Sigmoid colon (tissue), 7 donors: ENCODE measurements around the gene SSC5D. TPM values are rescaled to one million over a fixed set of nuclear protein-coding genes. Genes with fewer than 3 reads are reported as not detected.
"Not testable (repeated sequence)": the region's sequence is repeated elsewhere in the genome, so short reads cannot be mapped to it uniquely, and the experiment has no call there.

Experiments
- DNase-seq: peaks from one replicate; pipeline ENCODE4 v3.0.0-alpha.2; 2019
- H3K27ac ChIP-seq, 4 donors: fragments of 200-600 bp; sonication (generic); one replicate each; pipeline ENCODE4 v1.5.1; 2016 to 2019; ENCODE audit warnings: mild to moderate bottlenecking in 1 of 4
- H3K27me3 ChIP-seq, 3 donors: fragments of 200-600 bp; sonication (generic); one replicate each; pipeline ENCODE4 v1.5.1; 2019; ENCODE audit warnings: mild to moderate bottlenecking in 1 of 3
- H3K36me3 ChIP-seq, 4 donors: fragments of 200-600 bp; sonication (generic); one replicate each; pipeline ENCODE4 v1.5.1; 2016 to 2019
- H3K4me1 ChIP-seq, 4 donors: fragments of 200-600 bp; sonication (generic); one replicate each; pipeline ENCODE4 v1.5.1; 2017 to 2019
- H3K4me3 ChIP-seq, 4 donors: fragments of 200-600 bp; sonication (generic); one replicate each; pipeline ENCODE4 v1.5.1; 2017 to 2019; ENCODE audit warnings: mild to moderate bottlenecking in 2 of 4, moderate library complexity in 1 of 4
- H3K9me3 ChIP-seq, 4 donors: fragments of 200-600 bp in 3 of 4; sonication (generic) in 3 of 4; one replicate each; pipeline versions ENCODE4 v1.5.1 to v1.6.1; 2013 to 2019
- EP300 ChIP-seq, 4 donors: sonication (generic); formaldehyde crosslinking; IDR thresholded peaks; one replicate each; pipeline ENCODE4 v1.6.1; 2017; ENCODE audit warnings: antibody characterized with exemption in 4 of 4
- POLR2A ChIP-seq, 2 donors: fragments of 450-650 bp; IDR thresholded peaks; one replicate each; pipeline ENCODE4 v1.6.1; 2016; ENCODE audit warnings: antibody characterized with exemption in 2 of 2, mild to moderate bottlenecking in 2 of 2, moderate library complexity in 2 of 2
- POLR2AphosphoS5 ChIP-seq, 4 donors: sonication (generic); formaldehyde crosslinking; IDR thresholded peaks; one replicate each; pipeline ENCODE4 v1.6.1; 2017; ENCODE audit warnings: antibody characterized with exemption in 4 of 4
- WGBS, 2 donors: extraction: QIAGEN DNeasy Blood & Tissue Kit; methylation state at CpG; one replicate each; pipeline ENCODE4 v1.1.7; 2013; 5-methylcytosine and 5-hydroxymethylcytosine counted together
- intact Hi-C: fragments of 100-400 bp; cut with DNase I; formaldehyde crosslinking; loops from one replicate; pipeline ENCODE4 v1.15.1; 2023
- polyA plus RNA-seq, 3 donors: library from polyadenylated mRNA; stranded (reverse); fragments of 200-250 nt; gene quantifications; one replicate each; pipeline ENCODE4 v1.2.3, GENCODE V29; 2013
- total RNA-seq, 4 donors: library from RNA; depleted of rRNA; stranded (reverse); fragments of >200 nt; gene quantifications; one replicate each; pipeline ENCODE4 v1.1.0, GENCODE V29; 2016
- TF ChIP-seq, protein P1 (sequence below), 4 experiments: fragments of 450-650 bp in 3 of 4; fragments of 200-600 bp in 1 of 4; IDR thresholded peaks; one replicate each; pipeline ENCODE4 v1.5.1; 2016 to 2019; ENCODE audit warnings: antibody characterized with exemption in 4 of 4, mild to moderate bottlenecking in 3 of 4, moderate library complexity in 2 of 4
- donor health status: healthy with polysubstance abuse.
- donor health status: Bipolar disorder and iron deficiency.
- donor health status: healthy.

Gene SSC5D
- total and polyA plus RNA-seq, 7 donors: 1.2 to 66.7 (median 14.4) TPM; not detected in 1

DNA sequence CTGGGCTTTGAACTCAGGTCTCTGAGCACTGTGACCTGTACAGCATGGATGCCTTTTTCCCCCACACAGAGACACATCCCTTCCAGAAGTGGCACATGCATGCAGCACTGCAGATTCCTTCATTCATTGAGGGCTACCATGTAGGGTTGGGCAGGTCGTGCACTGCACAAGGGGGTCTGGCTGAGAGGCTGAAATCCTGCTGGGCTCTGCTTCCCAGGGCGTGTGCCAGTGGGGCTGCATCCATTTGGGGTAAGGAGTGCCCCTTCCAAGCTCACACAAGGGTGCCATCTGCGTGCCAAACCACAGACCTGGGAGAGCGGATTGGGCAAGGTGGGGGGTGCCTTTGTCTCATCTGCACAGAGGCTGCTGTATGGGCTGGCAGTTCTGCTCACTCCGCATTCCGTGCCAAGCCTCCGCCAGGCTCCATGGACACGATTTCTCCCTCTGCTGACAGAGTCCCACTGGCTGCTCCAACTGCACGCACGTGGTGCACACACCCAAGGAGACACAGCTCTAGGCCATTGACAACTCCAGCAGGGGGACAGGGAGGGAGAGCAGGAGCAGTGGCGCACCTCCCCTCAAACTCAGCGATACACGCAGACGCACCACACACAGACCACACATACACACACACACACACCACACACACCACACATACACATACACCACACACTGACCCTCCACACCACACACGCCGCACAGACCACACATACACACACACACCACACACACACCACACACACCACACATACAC, 40.6 kb upstream of the SSC5D start:
- TF ChIP-seq EP300 (IDR thresholded peaks at IDR 0.05) (no peak), POLR2AphosphoS5 (IDR thresholded peaks at IDR 0.05) (no peak), POLR2A (IDR thresholded peaks at IDR 0.05) (no peak)
- TF ChIP-seq, protein P1, sequence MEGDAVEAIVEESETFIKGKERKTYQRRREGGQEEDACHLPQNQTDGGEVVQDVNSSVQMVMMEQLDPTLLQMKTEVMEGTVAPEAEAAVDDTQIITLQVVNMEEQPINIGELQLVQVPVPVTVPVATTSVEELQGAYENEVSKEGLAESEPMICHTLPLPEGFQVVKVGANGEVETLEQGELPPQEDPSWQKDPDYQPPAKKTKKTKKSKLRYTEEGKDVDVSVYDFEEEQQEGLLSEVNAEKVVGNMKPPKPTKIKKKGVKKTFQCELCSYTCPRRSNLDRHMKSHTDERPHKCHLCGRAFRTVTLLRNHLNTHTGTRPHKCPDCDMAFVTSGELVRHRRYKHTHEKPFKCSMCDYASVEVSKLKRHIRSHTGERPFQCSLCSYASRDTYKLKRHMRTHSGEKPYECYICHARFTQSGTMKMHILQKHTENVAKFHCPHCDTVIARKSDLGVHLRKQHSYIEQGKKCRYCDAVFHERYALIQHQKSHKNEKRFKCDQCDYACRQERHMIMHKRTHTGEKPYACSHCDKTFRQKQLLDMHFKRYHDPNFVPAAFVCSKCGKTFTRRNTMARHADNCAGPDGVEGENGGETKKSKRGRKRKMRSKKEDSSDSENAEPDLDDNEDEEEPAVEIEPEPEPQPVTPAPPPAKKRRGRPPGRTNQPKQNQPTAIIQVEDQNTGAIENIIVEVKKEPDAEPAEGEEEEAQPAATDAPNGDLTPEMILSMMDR (IDR thresholded peaks at IDR 0.05): no peak
- Histone ChIP-seq H3K36me3 (no peaks in the 10 kb centered on the region), H3K27ac (no peak overlapping the region), H3K9me3 (no peaks in the 10 kb centered on the region), H3K4me3 (no peak overlapping the region), H3K4me1 (peaks cover 0 to 22% (median 21%) of the 10 kb centered on the region in 4 donors), H3K27me3 (peaks cover 49 to 71% (median 54%) of the 10 kb centered on the region in 3 donors)
- intact Hi-C loops: no loop called here
- no peak for DNase-seq
- WGBS, 2 donors: 27 to 43% methylated on average over 16 of the region's 16 CpGs

DNA sequence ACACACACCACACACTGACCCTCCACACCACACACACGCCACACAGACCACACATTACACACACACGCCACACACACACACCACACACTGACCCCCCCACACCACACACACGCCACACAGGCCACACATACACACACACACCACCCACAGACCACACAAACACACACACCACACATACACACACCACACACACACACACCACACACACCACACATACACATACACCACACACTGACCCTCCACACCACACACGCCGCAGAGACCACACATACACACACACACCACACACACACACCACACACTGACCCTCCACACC, 40.1 kb upstream of the SSC5D start:
- H3K36me3 ChIP-seq, DNase-seq, intact Hi-C loops, H3K27ac ChIP-seq, H3K9me3 ChIP-seq, H3K4me3 ChIP-seq: not testable (repeated sequence)
- 79 to 94% methylated on average over 5 of the region's 5 CpGs for WGBS, 2 donors
- Histone ChIP-seq H3K4me1 (peaks cover 0 to 23% (median 21%) of the 10 kb centered on the region in 4 donors), H3K27me3 (peaks cover 45 to 70% (median 51%) of the 10 kb centered on the region in 3 donors)

DNA sequence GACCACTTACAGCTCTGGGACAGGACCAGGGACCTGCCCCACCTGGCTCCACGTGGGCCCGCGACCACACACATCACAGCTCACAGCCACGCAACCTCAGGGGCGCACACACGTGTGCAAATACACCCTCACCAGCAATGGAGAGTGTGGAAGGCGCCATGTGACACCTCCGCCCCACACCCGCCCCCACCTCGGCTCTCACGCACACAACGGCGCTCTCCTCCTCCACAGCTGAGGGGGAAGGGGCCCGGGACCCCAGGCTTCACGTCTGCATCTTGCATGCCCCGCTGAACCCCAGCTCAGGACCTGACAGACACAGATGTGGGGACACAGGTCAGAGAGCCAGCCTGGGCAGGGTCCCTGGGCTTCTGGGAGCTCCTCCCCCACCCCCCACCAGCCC, 38.8 kb upstream of the SSC5D start:
- intact Hi-C loops: no loop called here
- no peak overlapping the region for H3K4me3 ChIP-seq
- H3K27me3 ChIP-seq: peaks cover 33 to 56% (median 37%) of the 10 kb centered on the region in 3 donors
- TF ChIP-seq POLR2AphosphoS5 (IDR thresholded peaks at IDR 0.05) (no peak), POLR2A (IDR thresholded peaks at IDR 0.05) (no peak), EP300 (IDR thresholded peaks at IDR 0.05) (no peak)
- TF ChIP-seq, protein P1 (IDR thresholded peaks at IDR 0.05): no peak
- peaks cover 0 to 7% (median 0%) of the 10 kb centered on the region in 4 donors for H3K36me3 ChIP-seq
- no peak for DNase-seq
- H3K9me3 ChIP-seq: no peaks in the 10 kb centered on the region
- peaks cover 0 to 23% (median 22%) of the 10 kb centered on the region in 4 donors for H3K4me1 ChIP-seq
- no peak overlapping the region for H3K27ac ChIP-seq
- 30 to 36% methylated on average over 16 of the region's 16 CpGs for WGBS, 2 donors

DNA sequence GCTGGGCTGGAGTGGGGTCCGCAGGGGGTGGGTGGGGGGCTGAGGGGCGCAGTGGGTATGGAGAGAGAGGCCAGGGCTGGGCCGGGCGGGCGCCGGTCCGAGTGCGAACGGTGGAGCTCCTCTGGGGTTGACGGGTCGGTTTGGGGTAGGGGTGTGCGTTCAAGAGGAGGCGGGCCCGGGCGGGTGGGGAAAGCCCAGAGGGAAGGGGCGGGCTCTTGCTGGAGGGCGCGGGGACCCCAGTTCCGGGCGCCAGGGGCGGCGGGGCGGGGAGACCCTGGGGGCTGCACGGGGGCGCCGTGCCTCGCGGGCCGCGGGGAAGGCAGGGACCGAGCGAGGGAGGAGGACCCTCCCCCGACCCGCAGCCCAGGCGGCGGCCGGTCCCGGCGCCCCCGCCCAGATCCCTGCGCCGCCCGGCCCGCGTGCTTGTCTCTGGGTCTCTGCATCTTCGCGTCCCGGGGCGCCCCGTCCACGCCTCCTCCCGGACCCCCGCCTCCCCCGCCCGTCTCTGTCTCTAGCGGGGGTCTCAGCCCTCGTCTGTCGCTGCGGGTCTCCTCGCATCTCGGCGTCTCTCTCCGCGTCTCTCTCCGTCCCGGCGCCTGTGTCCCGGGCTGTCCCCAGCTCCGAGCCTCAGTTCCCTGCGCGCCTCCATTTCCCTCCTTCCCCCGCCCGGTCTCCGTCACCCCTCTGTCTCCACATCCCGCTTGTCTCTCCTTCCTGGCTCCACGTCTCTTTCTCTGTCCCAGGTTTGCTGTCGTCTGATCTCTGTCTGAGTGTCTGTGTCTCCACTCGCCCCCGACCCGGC, 36.9 kb upstream of the SSC5D start:
- Histone ChIP-seq H3K27ac (no peak overlapping the region), H3K9me3 (no peaks in the 10 kb centered on the region), H3K4me3 (peak overlapping the region in 2 of 4 donors; percentile 13 to 18), H3K27me3 (peaks cover 26 to 39% (median 31%) of the 10 kb centered on the region in 3 donors), H3K4me1 (peaks cover 0 to 23% (median 22%) of the 10 kb centered on the region in 4 donors), H3K36me3 (peaks cover 0 to 25% (median 0%) of the 10 kb centered on the region in 4 donors)
- DNase-seq: no peak
- TF ChIP-seq, protein P1 (IDR thresholded peaks at IDR 0.05): no peak
- intact Hi-C loops: no loop called here
- WGBS, 2 donors: 2 to 4% methylated on average over 80 of the region's 80 CpGs
